Activated CD4-positive, alpha-beta T cell treated with anti-CD3 and anti-CD28 coated beads for 36 hours (primary cell): Measurements from ENCODE around the gene XRCC1. TPM values are rescaled to one million over a fixed set of nuclear protein-coding genes. Genes with fewer than 3 reads are reported as not detected.
A peak's percentile ranks its signal among the peaks of the same experiment; 100 is the strongest.
"Not testable (repeated sequence)": the region's sequence is repeated elsewhere in the genome, so short reads cannot be mapped to it uniquely, and the experiment has no call there.

Experiments used
- ATAC-seq: fragments of 200-7000 bp; cut with Tn5 transposase; one replicate; pipeline ENCODE4 v1.10.0; 2021; ENCODE audit warnings: mild to moderate bottlenecking, moderate library complexity
- CTCF ChIA-PET: fragments of 350-600 bp; sonication (Branson Sonifier 250); formaldehyde crosslinking; loops from one replicate; lab custom pipeline; 2021; ENCODE audit warnings: antibody characterized with exemption; lab: Charles Lee
- POLR2A ChIA-PET: fragments of 350-600 bp; sonication (Branson Sonifier 250); formaldehyde crosslinking; loops from one replicate; lab custom pipeline; 2021; ENCODE audit warnings: antibody characterized with exemption, inconsistent platforms; lab: Charles Lee
- DNase-seq: peaks from one replicate; pipeline ENCODE4 v3.0.0-alpha.2; 2020
- H3K27ac Mint-ChIP-seq: one replicate; pipeline ENCODE4 v1.8.0; 2021; ENCODE audit warnings: mixed read lengths
- H3K27me3 Mint-ChIP-seq: one replicate; pipeline ENCODE4 v1.8.0; 2021; ENCODE audit warnings: mixed read lengths
- H3K36me3 Mint-ChIP-seq: one replicate; pipeline ENCODE4 v1.8.0; 2021; ENCODE audit warnings: low read depth, mixed read lengths
- H3K4me1 Mint-ChIP-seq: one replicate; pipeline ENCODE4 v1.8.0; 2021; ENCODE audit warnings: mixed read lengths
- H3K4me3 Mint-ChIP-seq: one replicate; pipeline ENCODE4 v1.8.0; 2021; ENCODE audit warnings: mild to moderate bottlenecking, moderate library complexity, mixed read lengths
- H3K9me3 Mint-ChIP-seq: one replicate; pipeline ENCODE4 v1.8.0; 2021; ENCODE audit warnings: low read depth, mixed read lengths
- intact Hi-C, 2 experiments: fragments of 100-400 bp; cut with DNase I in 1 of 2; cut with micrococcal nuclease in 1 of 2; formaldehyde crosslinking; loops; one replicate each; pipeline versions ENCODE4 v1.14.2 to v1.15.1; 2022 to 2024; cut with DNase I, micrococcal nuclease
- total RNA-seq, 2 experiments: library from RNA; stranded (reverse); gene quantifications; one replicate each; pipeline ENCODE4 v1.2.3, GENCODE V29; 2021

XRCC1 gene
- total RNA-seq, 2 experiments from 2014 or later: 31.6 to 40.0 TPM

DNA sequence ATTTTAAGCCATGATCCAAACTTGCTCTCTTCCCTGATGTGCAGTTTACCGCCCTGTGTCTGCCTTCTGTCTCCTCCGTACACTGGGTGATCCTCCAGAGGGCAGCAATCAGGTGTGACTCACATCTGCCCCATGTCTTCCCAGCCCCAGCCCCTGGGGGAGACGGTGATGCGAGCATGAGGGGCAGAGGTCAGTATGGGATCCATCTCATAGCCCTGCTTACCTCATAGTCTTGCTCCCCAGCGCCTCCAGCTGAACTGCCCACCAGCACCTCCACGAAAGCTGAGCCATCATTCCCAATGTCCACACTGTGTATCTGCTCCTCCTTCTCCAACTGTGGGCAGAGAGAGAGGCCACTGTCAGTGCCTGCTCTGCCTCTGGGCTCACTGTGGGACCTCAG, 14.6 kb downstream of the XRCC1 start:
- ATAC-seq (no peak), DNase-seq (peak; percentile 50)
- ChIA-PET CTCF (interaction anchor here (0.8 to 3.0 kb wide), 4 partner anchors 10 to 114 kb away, joined by 3 to 11 read pairs (median 4); no protein-coding TSS in a partner anchor), POLR2A (no interaction called here)
- Mint-ChIP-seq H3K9me3 (no peaks in the 10 kb centered on the region), H3K27ac (peak overlapping the region; percentile 94), H3K36me3 (peaks cover 31% of the 10 kb centered on the region), H3K4me3 (no peak overlapping the region), H3K27me3 (no peaks in the 10 kb centered on the region), H3K4me1 (peaks cover 49% of the 10 kb centered on the region)
- intact Hi-C loops: no loop called here

DNA sequence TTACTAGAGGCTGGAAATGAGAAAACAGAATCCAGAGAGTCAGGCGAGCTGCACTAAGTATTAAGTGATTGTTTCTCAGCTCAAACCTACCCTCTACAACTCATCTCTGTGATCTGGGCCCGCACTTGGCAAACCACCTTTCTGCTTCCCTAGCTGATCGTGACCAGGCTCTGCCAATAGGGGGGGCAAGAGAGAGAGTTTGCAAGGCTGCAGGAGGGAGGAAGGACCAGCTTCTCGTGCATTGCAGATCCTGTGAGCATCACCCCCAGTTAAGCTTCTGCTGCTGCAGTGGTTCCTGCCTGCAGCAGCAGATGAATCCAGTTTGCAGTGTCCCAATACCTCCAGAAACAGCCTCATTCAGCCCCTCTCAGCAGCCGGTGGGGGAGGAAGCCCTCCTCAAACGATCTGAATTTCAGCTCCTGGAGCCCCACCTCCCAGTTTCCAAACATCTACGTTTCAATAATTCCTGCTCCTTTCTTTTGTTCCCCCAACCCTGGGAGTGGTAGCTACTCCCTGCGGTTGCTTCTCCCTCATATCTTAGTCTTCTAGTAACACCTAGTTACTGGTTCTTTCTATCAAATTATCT, 20.0 kb downstream of the XRCC1 start:
- intact Hi-C loops: loop anchor here (1.0 to 10.0 kb wide), 3 partner anchors 39 to 250 kb away; partner anchors contain the start of gene LYPD5 (in 1 of the 2)
- ChIA-PET CTCF (interaction anchor here (0.6 to 6.8 kb wide), 47 partner anchors 9 to 517 kb away, joined by 3 to 88 read pairs (median 4); partner anchors contain the start of genes IRGQ, PINLYP, XRCC1 and ZNF575), POLR2A (interaction anchor here (0.7 to 1.7 kb wide), 5 partner anchors 19 to 115 kb away, joined by 3 to 9 read pairs (median 4); partner anchors contain the start of genes PLAUR and ZNF575)
- Mint-ChIP-seq H3K9me3 (no peaks in the 10 kb centered on the region), H3K27me3 (no peaks in the 10 kb centered on the region), H3K27ac (peak overlapping the region; percentile 13), H3K4me3 (no peak overlapping the region), H3K4me1 (peaks cover 14% of the 10 kb centered on the region), H3K36me3 (peaks cover 12% of the 10 kb centered on the region)
- DNase-seq: peak; percentile 90
- peak; percentile 98 for ATAC-seq

DNA sequence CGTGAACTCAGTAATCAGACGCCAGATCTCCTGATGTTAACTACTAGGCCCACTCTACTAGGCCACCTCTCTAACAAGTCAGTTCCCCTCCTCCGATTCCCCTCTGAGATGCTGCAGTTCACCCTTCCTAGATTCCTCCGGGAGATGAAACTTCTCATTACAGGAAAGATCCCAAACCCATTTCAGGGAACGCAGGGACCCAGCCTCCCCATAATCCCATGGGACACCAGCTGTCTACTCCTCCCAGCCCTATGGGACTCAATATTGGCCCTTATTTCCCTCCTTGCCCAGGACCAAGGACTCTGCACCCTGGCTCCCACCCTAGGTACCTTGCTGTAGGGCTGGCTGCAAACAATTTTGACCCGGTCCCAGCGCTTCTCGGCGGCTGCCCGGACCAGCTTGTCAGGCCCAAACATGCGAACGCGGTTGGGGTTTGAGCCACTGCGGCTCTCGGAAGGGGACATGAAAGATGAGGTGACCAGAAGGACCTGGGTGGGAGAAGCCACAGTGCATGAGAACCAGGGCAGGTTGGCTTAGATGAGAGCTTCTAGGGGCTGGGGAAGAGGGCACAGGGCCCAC, 20.9 kb downstream of the XRCC1 start:
- Mint-ChIP-seq H3K27me3 (no peaks in the 10 kb centered on the region), H3K4me1 (peaks cover 12% of the 10 kb centered on the region), H3K4me3 (no peak overlapping the region), H3K36me3 (peaks cover 13% of the 10 kb centered on the region), H3K9me3 (no peaks in the 10 kb centered on the region), H3K27ac (peak overlapping the region; percentile 13)
- intact Hi-C loops: loop anchor here in 1 of 2 experiments (10.0 kb wide), 1 partner anchor 250 kb away; the partner anchor contains the start of gene LYPD5
- ChIA-PET CTCF (interaction anchor here (0.6 to 6.8 kb wide), 32 partner anchors 9 to 255 kb away, joined by 3 to 88 read pairs (median 5); partner anchors contain the start of genes IRGQ, PINLYP, XRCC1 and ZNF575), POLR2A (interaction anchor here (0.8 to 1.7 kb wide), 4 partner anchors 18 to 116 kb away, joined by 3 to 9 read pairs (median 5); partner anchors contain the start of genes PLAUR and ZNF575)
- no peak for ATAC-seq
- no peak for DNase-seq

DNA sequence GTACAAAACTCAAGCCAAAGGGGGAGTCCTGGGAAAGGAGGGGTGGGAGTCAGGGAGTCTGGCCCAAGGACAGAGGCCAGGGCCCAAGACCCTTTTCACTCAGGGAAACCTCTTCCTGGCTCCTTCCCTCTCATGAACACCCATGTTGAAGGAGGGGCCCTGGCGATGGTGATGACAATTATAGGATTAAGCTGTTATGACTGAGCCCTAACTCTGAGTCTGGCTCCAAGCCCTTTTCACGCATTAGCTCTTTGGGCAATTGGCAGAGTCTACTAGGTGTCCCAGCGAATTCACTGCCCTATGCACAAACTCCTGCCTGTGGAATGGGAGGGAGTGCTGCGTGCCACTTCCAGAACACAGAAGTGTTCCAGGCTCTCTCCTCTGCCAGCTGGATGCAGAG, 21.7 kb downstream of the XRCC1 start:
- CTCF ChIA-PET: interaction anchor here (0.6 to 6.8 kb wide), 9 partner anchors 20 to 52 kb away, joined by 3 to 88 read pairs (median 4); partner anchors contain the start of genes IRGQ, PINLYP, XRCC1 and ZNF575
- ATAC-seq (no peak), DNase-seq (no peak)

DNA sequence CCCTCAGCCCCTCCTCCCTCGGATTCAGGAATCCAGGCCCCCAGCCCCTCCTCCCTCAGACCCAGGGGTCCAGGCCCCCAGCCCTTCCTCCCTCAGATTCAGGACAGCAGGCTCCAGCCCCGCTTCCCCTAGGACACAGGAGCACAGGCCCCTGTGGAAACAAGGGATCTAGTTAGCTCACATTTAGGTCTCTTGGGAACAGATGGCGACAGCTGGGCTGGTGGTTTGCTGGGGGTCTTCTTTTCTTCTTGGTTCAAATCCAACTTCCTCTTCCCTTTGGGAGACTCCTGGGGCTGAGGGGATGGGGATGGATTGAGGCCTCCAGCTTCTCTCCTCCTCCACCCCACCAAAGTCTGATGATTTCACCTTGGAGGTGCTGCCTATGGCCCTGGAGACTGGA, 22.7 kb downstream of the XRCC1 start:
- POLR2A ChIA-PET: no interaction called here

More for the DNA sequence above, 21.7 kb downstream of the XRCC1 start:
- Mint-ChIP-seq H3K27ac (no peak overlapping the region), H3K27me3 (no peaks in the 10 kb centered on the region), H3K9me3 (no peaks in the 10 kb centered on the region), H3K4me1 (peaks cover 11% of the 10 kb centered on the region), H3K4me3 (no peak overlapping the region), H3K36me3 (peaks cover 13% of the 10 kb centered on the region)
- POLR2A ChIA-PET: no interaction called here
- intact Hi-C loops: loop anchor here in 1 of 2 experiments (10.0 kb wide), 1 partner anchor 251 kb away; the partner anchor contains the start of gene LYPD5

DNA sequence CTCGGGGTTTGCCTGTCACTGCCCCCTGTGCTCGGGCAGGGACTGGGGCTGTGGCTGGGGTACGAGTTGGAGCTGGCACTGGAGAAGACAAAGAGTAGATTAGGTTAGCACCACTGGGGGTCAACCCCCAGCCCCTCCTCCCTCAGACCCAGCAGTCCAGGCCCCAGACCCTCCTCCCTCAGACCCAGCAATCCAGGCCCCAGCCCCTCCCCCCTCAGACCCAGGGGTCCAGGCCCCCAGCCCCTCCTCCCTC, 23.2 kb downstream of the XRCC1 start:
- H3K27me3 Mint-ChIP-seq: no peaks in the 10 kb centered on the region
- intact Hi-C loops: loop anchor here in 1 of 2 experiments (10.0 kb wide), 1 partner anchor 253 kb away; the partner anchor contains the start of gene LYPD5
- peaks cover 10% of the 10 kb centered on the region for H3K4me1 Mint-ChIP-seq
- H3K4me3 Mint-ChIP-seq: no peak overlapping the region
- ChIA-PET POLR2A (no interaction called here), CTCF (interaction anchor here (0.9 to 6.8 kb wide), 2 partner anchors 24 to 44 kb away, joined by 4 to 88 read pairs; partner anchors contain the start of genes IRGQ and ZNF576)
- no peaks in the 10 kb centered on the region for H3K9me3 Mint-ChIP-seq
- ATAC-seq (no peak), DNase-seq (no peak)
- no peak overlapping the region for H3K27ac Mint-ChIP-seq
- H3K36me3 Mint-ChIP-seq: peaks cover 9% of the 10 kb centered on the region

More for the DNA sequence above, 22.7 kb downstream of the XRCC1 start:
- H3K27me3 Mint-ChIP-seq: no peaks in the 10 kb centered on the region
- no peak overlapping the region for H3K27ac Mint-ChIP-seq
- peaks cover 10% of the 10 kb centered on the region for H3K4me1 Mint-ChIP-seq
- no peak for DNase-seq
- H3K9me3 Mint-ChIP-seq: no peaks in the 10 kb centered on the region
- ATAC-seq: no peak
- intact Hi-C loops: loop anchor here in 1 of 2 experiments (10.0 kb wide), 1 partner anchor 252 kb away; the partner anchor contains the start of gene LYPD5
- H3K4me3 Mint-ChIP-seq: no peak overlapping the region
- H3K36me3 Mint-ChIP-seq: peaks cover 11% of the 10 kb centered on the region
- CTCF ChIA-PET: interaction anchor here (0.9 to 6.8 kb wide), 4 partner anchors 23 to 116 kb away, joined by 3 to 88 read pairs (median 4); partner anchors contain the start of genes IRGQ, PINLYP, XRCC1 and ZNF576

DNA sequence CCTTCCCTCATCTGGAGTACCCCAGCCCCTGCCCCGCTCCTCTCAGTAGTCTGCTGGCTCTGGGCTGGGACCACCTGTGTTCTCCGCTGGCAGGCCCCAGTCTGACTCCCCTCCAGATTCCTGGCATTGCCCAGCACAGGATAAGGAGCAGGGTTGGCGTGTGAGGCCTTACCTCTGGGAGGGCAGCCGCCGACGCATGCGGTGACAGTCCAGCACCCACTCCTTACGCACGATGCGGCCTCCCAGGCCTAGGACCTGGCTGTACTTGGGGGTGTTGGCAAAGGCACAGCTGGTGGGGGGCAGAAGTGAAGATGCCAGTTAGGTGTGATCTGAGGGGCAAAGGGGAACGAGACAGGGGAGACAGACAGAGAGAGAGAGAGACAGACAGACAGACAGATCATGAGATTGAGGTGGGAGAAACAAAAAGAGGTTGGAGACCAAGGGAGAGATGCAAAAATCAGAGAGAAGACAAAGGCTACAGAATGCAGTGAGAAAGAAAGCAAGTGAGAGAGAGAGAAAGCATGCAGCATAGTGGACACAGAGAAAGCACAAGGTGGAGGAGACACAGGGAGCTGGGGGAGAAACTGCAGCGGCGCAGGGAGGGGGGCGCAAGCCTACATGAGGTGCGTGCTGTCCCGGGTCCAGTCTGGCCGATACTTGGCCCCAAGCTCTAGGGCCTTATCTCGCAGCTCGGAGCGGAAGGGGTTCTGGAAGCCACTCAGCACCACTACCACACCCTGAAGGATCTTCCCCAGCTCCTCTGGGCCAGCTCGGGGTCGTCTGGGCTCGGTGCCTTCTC, 23.7 kb downstream of the XRCC1 start:
- DNase-seq (no peak), ATAC-seq (no peak)
- POLR2A ChIA-PET: no interaction called here
- Mint-ChIP-seq H3K4me3 (no peak overlapping the region), H3K27me3 (no peaks in the 10 kb centered on the region), H3K9me3 (no peaks in the 10 kb centered on the region), H3K4me1 (peaks cover 10% of the 10 kb centered on the region), H3K36me3 (peaks cover 9% of the 10 kb centered on the region), H3K27ac (no peak overlapping the region)
- intact Hi-C loops: loop anchor here in 1 of 2 experiments (10.0 kb wide), 1 partner anchor 253 kb away; the partner anchor contains the start of gene LYPD5
- CTCF ChIA-PET: interaction anchor here (0.9 kb wide), 1 partner anchor 23 kb away, joined by 4 read pairs; no protein-coding TSS in a partner anchor

DNA sequence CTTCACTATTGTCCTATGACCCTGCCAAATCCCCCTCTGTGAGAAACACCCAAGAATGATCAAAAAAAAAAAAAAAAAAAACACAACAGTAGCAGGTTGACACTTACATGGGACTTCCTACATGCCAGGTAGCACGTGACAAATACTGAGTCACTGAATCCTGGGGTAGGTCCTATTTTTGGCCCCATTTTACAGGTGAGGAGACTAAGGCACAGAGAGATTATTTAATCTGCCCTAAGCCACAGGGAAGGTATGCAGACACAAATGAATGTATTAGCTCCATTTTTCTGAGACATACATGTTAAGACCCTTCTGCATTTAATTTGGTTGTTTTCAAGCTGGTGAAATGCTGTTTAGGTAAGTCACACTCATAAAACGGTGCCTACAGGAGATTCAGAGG, 26.6 kb downstream of the XRCC1 start:
- no peaks in the 10 kb centered on the region for H3K9me3 Mint-ChIP-seq
- no peak overlapping the region for H3K4me3 Mint-ChIP-seq
- DNase-seq: no peak
- H3K4me1 Mint-ChIP-seq: no peaks in the 10 kb centered on the region
- H3K27me3 Mint-ChIP-seq: no peaks in the 10 kb centered on the region
- no peak for ATAC-seq
- intact Hi-C loops: no loop called here
- ChIA-PET CTCF (no interaction called here), POLR2A (interaction anchor here (0.9 kb wide), 1 partner anchor 16 kb away, joined by 3 read pairs; no protein-coding TSS in a partner anchor)
- peaks cover 12% of the 10 kb centered on the region for H3K36me3 Mint-ChIP-seq
- no peak overlapping the region for H3K27ac Mint-ChIP-seq

DNA sequence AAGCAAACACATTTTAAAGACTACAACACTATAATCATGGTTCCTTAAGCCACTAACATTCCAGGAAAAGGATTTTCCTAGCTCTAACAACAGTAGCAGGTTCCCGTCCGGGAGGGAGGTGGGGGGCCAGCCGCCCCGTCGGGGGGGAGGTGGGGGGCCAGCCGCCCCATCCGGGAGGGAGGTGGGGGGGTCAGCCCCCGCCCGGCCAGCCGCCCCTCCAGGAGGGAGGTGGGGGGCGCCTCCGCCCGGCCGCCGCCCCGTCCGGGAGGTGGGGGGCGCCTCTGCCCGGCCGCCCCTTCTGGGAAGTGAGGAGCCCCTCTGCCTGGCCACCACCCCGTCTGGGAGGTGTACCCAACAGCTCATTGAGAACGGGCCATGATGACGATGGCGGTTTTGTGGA, 27.4 kb downstream of the XRCC1 start:
- H3K4me1 Mint-ChIP-seq, H3K27me3 Mint-ChIP-seq, H3K27ac Mint-ChIP-seq, H3K4me3 Mint-ChIP-seq, DNase-seq, CTCF ChIA-PET, H3K9me3 Mint-ChIP-seq, ATAC-seq, intact Hi-C loops, POLR2A ChIA-PET: not testable (repeated sequence)
- H3K36me3 Mint-ChIP-seq: peaks cover 19% of the 10 kb centered on the region

DNA sequence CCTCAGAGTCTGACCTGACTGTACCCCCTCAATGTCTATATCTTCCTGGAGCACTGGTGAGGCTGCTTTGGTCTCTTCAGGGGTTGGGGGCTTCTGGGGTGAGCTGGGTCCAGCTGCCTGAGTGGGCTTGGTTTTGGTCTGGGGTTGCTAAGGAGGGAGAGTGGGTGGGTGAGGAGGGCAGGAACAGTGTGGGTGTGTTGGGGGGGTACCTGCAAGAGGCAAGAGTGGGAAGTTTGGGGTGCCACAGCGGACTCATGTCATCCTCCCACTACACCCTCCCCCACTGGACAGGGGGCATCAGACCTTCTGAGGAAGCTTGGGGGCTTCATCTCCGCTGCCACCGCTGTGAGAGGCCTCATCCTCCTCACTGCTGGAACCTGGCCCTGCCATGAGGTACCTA, 28.7 kb downstream of the XRCC1 start:
- ChIA-PET POLR2A (interaction anchor here (0.6 kb wide), 1 partner anchor 26 kb away, joined by 3 read pairs; no protein-coding TSS in a partner anchor), CTCF (no interaction called here)
- DNase-seq (no peak), ATAC-seq (no peak)
- H3K9me3 Mint-ChIP-seq: no peaks in the 10 kb centered on the region
- no peak overlapping the region for H3K4me3 Mint-ChIP-seq
- H3K27ac Mint-ChIP-seq: no peak overlapping the region
- no peaks in the 10 kb centered on the region for H3K27me3 Mint-ChIP-seq
- peaks cover 17% of the 10 kb centered on the region for H3K36me3 Mint-ChIP-seq
- no peaks in the 10 kb centered on the region for H3K4me1 Mint-ChIP-seq
- intact Hi-C loops: no loop called here

DNA sequence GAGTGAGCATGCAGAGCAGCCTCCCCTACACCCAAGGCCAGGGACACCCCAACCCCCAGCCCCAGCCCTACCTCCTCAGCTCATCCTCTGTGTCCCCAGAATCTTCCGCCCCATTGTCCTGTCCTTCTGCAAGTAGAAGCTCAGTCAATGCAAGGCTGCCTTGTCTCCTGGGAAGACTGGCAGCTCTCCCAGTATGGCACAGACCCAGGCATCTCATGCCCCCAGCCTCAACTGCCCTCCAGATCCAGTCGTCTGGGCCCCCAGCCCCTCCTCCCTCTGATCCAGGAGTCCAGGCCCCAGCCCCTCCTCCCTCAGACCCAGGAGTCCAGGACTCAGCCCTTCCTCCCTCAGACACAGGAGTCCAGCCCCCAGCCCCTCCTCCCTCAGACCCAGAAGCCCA, 29.3 kb downstream of the XRCC1 start:
- Mint-ChIP-seq H3K27ac (no peak overlapping the region), H3K4me3 (no peak overlapping the region), H3K9me3 (no peaks in the 10 kb centered on the region), H3K4me1 (no peaks in the 10 kb centered on the region), H3K36me3 (peaks cover 16% of the 10 kb centered on the region), H3K27me3 (no peaks in the 10 kb centered on the region)
- no peak for DNase-seq
- no peak for ATAC-seq
- POLR2A ChIA-PET: no interaction called here
- CTCF ChIA-PET: no interaction called here
- intact Hi-C loops: no loop called here
